ENCODE measurements around the gene PGD. TPM values are rescaled to one million over a fixed set of nuclear protein-coding genes. Genes with fewer than 3 reads are reported as not detected.

PGD gene
- total RNA-seq, 4 donors from 2014 or later = 13.8 to 79.7 (median 37.5) TPM

GRCh38 chr1:10470043-10470442, 71.2 kb downstream of the PGD start:
- no peaks in the 10 kb centered on the region for H3K36me3 ChIP-seq
- no peak for TF ChIP-seq POLR2A (IDR thresholded peaks at IDR 0.05)
- no peak for TF ChIP-seq CTCF (IDR thresholded peaks at IDR 0.05)
- intact Hi-C loops (cut with DNase I; ENCODE audit: low total_unique reads) = no loop called here

More at GRCh38 chr1:10470043-10470442, 71.2 kb downstream of the PGD start:
- no peak for DNase-seq
- Histone ChIP-seq H3K9me3 (no peaks in the 10 kb centered on the region), H3K4me1 (no peaks in the 10 kb centered on the region), H3K27ac (no peak overlapping the region), H3K4me3 (no peak overlapping the region), H3K27me3 (no peaks in the 10 kb centered on the region)

Other genes starting within 250 kb of the PGD start
- gene KIF1B, start 188.5 kb upstream of the PGD start, total RNA-seq = 10 to 100 TPM; 26.4 to 89.6 (median 45.1) TPM
- gene CENPS, start 31.4 kb downstream of the PGD start, total RNA-seq = 10 to 100 TPM in 1 of 4 donors, 1 to 10 TPM in 3; 2.6 to 15.4 (median 6.2) TPM
- under 1 TPM in 1 of 4 donors, not detected in 3; 0.79 TPM for gene CORT, start 51.0 kb downstream of the PGD start, total RNA-seq
- 10 to 100 TPM in 3 of 4 donors, 1 to 10 TPM in 1; 5.1 to 41.6 (median 25.7) TPM for gene DFFA, start 73.5 kb downstream of the PGD start, total RNA-seq
- 10 to 100 TPM in 1 of 4 donors, 1 to 10 TPM in 3; 2.0 to 21.9 (median 5.3) TPM for gene PEX14, start 75.9 kb downstream of the PGD start, total RNA-seq

Data from uterus (tissue), 4 donors.